HG02870 (cell line): ENCODE data around the gene GABRG3.
"Not testable (repeated sequence)": the region's sequence is repeated elsewhere in the genome, so short reads cannot be mapped to it uniquely, and the experiment has no call there.

Experiments used
- ATAC-seq: cut with Tn5 transposase; IDR thresholded peaks from one replicate; pipeline ENCODE4 v1.9.1; 2021; ENCODE audit warnings: mild to moderate bottlenecking, moderate library complexity; ENCODE audit not compliant: unreplicated experiment

GABRG3 gene

DNA sequence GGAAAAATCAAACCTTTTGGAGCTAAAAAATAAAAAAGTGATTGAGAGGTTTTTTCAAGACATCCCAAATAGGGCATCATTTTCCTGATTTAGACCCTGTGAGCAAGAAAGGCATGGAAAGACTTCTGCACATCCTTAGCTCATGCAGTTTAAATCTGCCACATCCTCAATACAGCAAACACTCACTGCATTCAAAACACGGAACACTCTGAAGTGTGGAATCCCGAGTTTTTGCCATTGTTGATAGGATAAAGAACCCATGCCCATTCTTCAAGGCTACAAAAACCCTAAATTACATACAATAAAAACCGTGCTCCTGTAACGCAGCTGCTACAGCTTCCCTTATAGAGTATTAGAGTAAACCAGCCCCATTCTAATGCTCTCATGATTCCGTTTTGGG is 346.8 kb downstream of the GABRG3 start:
- no peak for ATAC-seq

- no peak for ATAC-seq
Measured at GRCh38 chr15:27323801-27324200, 352.8 kb downstream of the GABRG3 start.

- ATAC-seq, result no peak
Measured at GRCh38 chr15:27324886-27325615, 354.1 kb downstream of the GABRG3 start.

DNA sequence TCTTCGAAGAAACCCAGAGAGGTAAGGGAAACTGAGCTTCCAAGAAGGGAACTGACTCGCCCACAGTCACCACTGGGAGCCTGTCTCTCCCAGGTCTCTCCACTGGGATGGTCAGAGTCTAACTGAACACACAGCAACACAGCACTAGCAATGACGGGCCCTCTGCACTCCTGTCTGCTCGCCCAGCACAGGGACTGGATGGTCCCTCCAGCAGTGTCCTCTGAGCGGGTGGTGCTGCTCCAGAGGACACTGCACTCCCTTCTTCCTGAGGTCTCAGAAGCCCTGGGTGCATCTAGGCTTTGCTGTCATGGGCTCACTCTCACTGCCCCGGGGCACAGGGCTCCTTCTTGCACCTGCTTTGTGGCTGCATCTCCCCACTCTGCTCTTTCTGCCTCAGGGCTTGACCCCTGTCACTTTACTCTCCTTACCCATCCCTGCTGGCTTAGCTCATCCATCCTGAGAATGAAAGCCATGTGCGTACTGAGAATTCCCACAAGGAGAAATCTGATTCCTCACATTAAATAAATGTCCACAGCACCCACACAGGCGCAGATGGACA is 356.6 kb downstream of the GABRG3 start:
- no peak for ATAC-seq

DNA sequence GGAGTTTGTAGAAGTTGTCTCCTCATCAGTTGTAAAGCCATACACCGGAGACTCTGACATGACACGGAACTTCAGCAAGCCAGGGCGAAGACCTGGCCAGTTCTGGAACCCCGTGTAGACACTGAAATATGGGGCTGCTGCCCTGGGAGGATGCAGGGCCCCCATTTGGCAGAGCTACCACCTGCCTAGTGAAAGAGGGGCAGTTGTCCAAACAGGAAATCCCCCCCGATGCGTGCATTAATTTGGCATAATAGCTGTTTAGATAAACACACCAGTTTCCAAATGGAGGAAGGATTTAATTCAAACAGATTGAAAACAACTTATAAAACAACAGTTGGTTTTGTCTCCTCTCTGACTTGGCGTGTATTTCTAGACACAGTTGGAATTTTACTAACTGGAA is 357.2 kb downstream of the GABRG3 start:
- ATAC-seq, result no peak

DNA sequence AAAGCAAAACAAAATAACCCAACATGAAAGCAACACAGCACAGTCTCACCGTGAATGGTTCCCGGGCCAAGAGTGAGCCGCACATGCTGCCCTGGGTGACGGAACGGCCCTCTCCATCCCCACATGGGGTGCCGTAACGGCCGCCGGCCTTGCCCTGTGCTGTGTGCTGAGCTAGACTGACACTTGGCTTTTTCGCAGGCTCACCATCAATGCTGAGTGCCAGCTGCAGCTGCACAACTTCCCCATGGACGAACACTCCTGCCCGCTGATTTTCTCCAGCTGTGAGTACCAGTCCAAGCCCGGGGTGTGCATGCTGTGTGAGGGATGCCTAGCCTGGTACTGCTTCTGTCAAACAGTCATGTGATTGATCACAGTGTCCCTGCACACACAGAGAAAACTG is 357.6 kb downstream of the GABRG3 start:
- no peak for ATAC-seq

DNA sequence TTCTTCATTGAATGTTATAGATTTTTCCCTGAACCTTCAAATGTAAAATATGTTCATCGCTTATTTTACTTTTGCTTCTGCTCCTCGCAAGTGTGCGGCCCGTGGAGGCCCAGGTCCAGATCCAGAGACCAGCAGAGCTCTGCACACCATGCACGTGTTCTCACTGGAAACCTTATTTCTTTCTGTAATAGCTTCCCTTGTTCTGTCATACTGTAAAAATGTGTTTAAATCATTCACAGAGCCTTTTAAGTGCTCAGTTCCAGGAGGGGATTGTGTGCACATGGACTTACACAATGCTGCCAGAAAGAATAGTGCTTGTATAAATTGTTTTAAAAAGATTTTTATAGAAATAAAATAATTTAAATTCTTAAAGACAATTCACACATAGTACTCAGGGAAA is 359.3 kb downstream of the GABRG3 start:
- ATAC-seq, result no peak

DNA sequence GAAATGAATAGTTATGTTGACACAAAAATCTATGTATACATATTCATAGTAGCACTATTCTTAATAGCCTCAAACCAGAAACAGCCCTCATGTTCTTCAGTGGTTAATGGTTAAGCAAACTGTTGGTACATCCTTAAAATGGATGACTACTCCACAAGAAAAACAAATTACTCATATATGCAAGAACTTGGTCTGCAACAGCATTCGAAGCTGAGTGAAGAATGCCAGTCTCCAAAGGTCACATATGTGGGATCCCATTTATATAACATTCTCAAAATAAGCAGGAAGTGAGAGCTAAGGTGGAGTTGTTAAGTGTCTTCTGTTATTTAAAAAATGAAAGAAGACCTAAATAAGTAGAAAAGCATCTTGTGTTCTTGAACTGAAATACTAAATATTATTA is 365.7 kb downstream of the GABRG3 start:
- no peak for ATAC-seq

- ATAC-seq, result no peak
Measured at GRCh38 chr15:27339138-27339537, 368.2 kb downstream of the GABRG3 start.

- ATAC-seq, result no peak
Measured at GRCh38 chr15:27341780-27342343, 370.9 kb downstream of the GABRG3 start.

- ATAC-seq, result no peak
Measured at GRCh38 chr15:27342991-27343390, 372.0 kb downstream of the GABRG3 start.

GRCh38 chr15:27352136-27352535 is 381.2 kb downstream of the GABRG3 start:
- no peak for ATAC-seq

- no peak for ATAC-seq
Measured at GRCh38 chr15:27353856-27354255, 382.9 kb downstream of the GABRG3 start.

DNA sequence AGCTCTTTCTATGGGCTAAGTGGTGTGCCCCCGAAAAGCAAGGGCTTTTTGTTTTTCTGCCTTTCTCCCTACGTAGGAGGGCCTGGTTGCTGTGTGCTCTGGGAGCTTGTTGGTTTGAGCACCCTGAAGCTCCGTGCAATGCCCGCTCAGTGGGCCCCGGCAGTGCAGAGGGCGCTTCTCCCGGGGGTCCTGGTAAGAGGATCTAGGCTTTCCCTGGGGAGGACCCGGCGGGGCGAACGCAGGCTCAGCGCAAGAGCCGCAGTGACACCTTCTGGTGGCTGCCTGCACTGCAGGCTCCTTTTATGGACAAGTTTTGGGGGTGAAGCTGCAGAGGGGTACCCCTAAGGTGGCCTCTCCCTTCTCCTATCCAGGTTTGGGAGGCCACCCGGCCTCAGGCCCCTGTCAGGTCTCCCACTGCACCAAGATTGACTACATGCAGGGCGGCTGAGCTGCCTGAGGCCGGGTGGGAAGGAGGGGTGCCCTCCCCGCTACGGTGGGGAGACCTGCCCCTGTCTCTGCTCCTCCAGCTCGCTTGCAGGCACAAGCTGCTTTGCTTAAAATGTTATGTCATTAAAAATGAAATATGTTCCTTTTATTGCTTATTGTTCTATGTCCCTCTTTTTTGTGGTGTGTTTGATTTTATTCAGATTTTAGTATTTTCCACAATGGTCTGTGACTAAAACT is 387.9 kb downstream of the GABRG3 start:
- ATAC-seq, result no peak

- no peak for ATAC-seq
Measured at GRCh38 chr15:27359586-27359985, 388.6 kb downstream of the GABRG3 start.

DNA sequence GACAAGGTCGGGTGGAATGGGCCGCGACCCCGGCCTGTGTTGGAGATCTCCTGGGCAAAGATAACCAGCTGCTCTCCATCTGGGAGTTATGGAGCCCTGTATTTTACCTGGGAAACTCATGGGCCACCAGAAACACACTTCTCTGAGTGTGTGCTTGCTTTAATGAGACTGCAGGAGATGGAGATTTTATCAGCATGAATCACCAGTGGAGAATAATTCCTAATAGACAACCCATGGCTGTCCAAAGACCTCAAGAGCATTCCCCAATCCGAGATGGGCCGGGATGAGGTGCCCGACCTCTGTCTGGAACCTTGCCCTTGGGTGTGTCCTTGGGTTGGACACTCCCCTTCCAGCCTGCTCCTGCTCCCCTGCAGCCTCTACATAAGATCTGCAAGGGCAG is 389.3 kb downstream of the GABRG3 start:
- no peak for ATAC-seq

- no peak for ATAC-seq
Measured at GRCh38 chr15:27361438-27361837, 390.5 kb downstream of the GABRG3 start.

DNA sequence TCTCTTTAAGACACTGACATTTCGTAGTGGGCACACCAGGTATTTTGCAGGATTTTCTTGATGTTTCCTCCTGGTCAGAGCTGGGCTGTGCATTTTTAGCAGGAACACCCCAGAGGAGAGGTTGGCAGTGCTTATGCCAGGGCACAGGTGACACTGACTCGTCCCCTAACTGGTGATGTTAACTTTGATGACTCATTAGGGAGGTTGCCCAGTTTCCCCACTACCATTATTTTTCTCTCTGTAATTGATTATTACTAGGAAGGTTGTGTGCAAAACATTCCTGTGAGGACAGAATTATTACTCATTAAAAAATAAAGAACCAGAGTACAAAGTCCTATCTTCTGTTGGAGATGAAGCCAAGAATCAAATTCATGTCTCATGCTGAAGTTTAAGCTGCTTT is 394.5 kb downstream of the GABRG3 start:
- no peak for ATAC-seq

GRCh38 chr15:27377391-27377790 is 406.4 kb downstream of the GABRG3 start:
- ATAC-seq, result not testable (repeated sequence)

DNA sequence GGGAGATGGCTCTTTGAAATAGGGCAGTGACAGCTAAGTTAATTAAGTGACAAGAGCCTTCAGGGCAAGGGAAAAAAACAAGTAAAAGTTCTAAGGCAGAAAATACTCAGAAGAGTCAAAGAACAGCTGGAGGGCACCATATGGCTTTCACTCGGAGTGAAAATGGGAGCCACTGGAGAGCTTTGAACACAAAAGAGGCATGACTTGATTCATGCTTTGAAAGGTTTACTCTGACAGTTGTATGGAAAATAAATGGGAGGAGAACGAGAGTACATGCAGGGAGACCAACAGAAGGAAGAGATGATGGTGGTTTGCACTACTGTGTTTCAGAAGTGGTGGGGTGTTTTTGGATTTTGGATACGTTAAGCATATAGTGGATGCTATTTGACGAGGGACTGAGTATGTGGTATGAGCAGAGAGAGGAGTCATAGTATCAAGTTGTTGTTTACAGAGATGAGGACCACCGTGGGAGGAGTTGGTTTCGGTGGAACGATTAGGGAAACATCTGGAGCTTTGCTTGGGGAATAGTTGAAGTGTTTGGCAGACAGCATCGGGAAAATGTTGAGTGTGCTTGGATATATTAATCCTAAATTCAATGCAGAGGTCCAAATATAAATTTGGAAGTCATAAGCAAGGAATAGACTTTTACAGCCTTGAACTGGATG is 411.5 kb downstream of the GABRG3 start:
- ATAC-seq, result no peak

- no peak for ATAC-seq
Measured at GRCh38 chr15:27383726-27384125, 412.7 kb downstream of the GABRG3 start.
